Kidney epithelial cell (primary cell): Measurements from ENCODE around the gene GSTM3. TPM values are rescaled to one million over a fixed set of nuclear protein-coding genes. Genes with fewer than 3 reads are reported as not detected.
"Not testable (repeated sequence)": the region's sequence is repeated elsewhere in the genome, so short reads cannot be mapped to it uniquely, and the experiment has no call there.

Source experiments
- DNase-seq: peaks from one replicate; pipeline ENCODE4 v3.0.0-alpha.2; 2010; ENCODE audit warnings: low read depth
- H3K27me3 ChIP-seq: 2 replicates; pipeline ENCODE4 v1.6.0; 2011; ENCODE audit warnings: low read length; ENCODE audit not compliant: control insufficient read depth, insufficient read depth
- H3K36me3 ChIP-seq: 2 replicates; pipeline ENCODE4 v1.5.1; 2011; ENCODE audit warnings: low read length; ENCODE audit not compliant: control insufficient read depth, insufficient read depth
- H3K4me3 ChIP-seq: 2 replicates; pipeline ENCODE4 v1.5.1; 2011; ENCODE audit warnings: low read depth, mild to moderate bottlenecking, control low read depth, low read length
- CTCF ChIP-seq: IDR thresholded peaks from 2 replicates; pipeline ENCODE4 v1.5.1; 2011; ENCODE audit warnings: mild to moderate bottlenecking, moderate library complexity, low read length, control low read depth, inconsistent platforms; ENCODE audit not compliant: insufficient read depth, poor library complexity, severe bottlenecking
- total RNA-seq: library from RNA; depleted of rRNA; stranded (reverse); fragments of >200 nt; gene quantifications from 2 replicates; pipeline ENCODE4 v1.2.3, GENCODE V29; 2015

Gene GSTM3
- total RNA-seq, 1 donor from 2014 or later: 30.3 TPM

GRCh38 chr1:109759513-109760334, 18.9 kb upstream of the GSTM3 start:
- H3K4me3 ChIP-seq: no peak overlapping the region
- H3K27me3 ChIP-seq: no peaks in the 10 kb centered on the region
- H3K36me3 ChIP-seq: no peaks in the 10 kb centered on the region
- TF ChIP-seq CTCF: no peak
- no peak for DNase-seq

- no peak for TF ChIP-seq CTCF
- peaks cover under 1% of the 10 kb centered on the region for H3K27me3 ChIP-seq
- H3K4me3 ChIP-seq: no peak overlapping the region
- no peaks in the 10 kb centered on the region for H3K36me3 ChIP-seq
- DNase-seq: no peak
Observed at GRCh38 chr1:109757936-109758786, 17.3 kb upstream of the GSTM3 start.

- no peaks in the 10 kb centered on the region for H3K36me3 ChIP-seq
- peaks cover 2% of the 10 kb centered on the region for H3K27me3 ChIP-seq
- no peak overlapping the region for H3K4me3 ChIP-seq
- no peak for TF ChIP-seq CTCF
- DNase-seq: no peak
Observed at GRCh38 chr1:109756848-109757521, 16.1 kb upstream of the GSTM3 start.

GRCh38 chr1:109756325-109756724, 15.5 kb upstream of the GSTM3 start:
- H3K36me3 ChIP-seq, DNase-seq, H3K27me3 ChIP-seq, H3K4me3 ChIP-seq: not testable (repeated sequence)

- DNase-seq: no peak
- peaks cover 2% of the 10 kb centered on the region for H3K27me3 ChIP-seq
- H3K36me3 ChIP-seq: no peaks in the 10 kb centered on the region
- no peak overlapping the region for H3K4me3 ChIP-seq
- TF ChIP-seq CTCF: no peak
Observed at GRCh38 chr1:109754738-109755137, 13.9 kb upstream of the GSTM3 start.
